NCI-H2196 treated with DMSO at 0.1 percent for 48 hours (cell line): Measurements from ENCODE around the gene KLK3.

Source experiments
- DNase-seq: peaks from one replicate; lab custom pipeline; 2025; ENCODE audit not compliant: unreplicated experiment; lab: John Stamatoyannopoulos, UW

Gene KLK3

DNA sequence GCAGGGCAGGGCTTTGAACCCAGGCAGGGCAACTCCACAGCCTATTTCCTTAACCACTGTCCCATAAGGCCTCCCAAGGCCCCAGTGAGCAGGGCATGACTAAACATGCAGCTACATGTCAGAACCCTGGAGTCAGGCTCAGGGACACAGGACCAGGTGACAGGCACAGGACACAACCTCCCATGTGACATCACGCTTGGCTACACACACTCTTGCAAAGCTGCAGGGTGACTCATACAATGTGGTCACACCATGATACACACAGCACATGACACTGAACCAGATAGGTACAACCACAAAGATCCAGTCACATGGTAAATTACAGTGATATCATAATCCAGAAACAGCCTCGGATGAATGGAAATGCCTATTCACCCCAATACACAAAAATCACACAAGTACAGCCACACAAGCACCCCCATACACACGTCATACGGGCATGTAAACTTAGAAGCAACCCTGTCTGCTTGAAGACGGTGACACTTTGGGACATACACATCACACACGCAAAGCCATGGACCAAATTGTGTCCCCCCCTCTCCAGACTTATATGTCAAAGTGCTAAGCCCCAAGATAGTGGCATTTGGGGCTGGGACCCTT, 42.0 kb downstream of the KLK3 start:
- peak; percentile 13 for DNase-seq

DNA sequence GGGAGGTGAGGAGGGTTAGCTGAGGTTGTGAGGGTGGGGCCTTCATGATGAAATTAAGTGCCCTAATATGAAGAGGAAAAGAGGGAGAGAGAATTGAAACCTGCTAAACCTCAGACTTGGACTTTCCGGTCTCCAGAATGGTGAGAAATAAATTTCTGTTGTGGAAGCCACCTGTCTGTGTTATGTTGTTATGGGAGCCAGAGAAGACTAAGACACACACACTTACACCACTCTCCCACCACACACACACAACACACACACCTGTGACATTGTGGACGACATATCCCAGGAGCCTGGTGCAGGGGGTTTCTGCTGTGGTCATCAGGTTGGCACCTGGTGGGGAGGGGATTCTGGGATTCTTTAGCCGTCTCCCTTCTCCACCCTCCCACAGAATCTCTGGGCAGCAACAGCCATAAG, 42.5 kb downstream of the KLK3 start:
- no peak for DNase-seq

DNA sequence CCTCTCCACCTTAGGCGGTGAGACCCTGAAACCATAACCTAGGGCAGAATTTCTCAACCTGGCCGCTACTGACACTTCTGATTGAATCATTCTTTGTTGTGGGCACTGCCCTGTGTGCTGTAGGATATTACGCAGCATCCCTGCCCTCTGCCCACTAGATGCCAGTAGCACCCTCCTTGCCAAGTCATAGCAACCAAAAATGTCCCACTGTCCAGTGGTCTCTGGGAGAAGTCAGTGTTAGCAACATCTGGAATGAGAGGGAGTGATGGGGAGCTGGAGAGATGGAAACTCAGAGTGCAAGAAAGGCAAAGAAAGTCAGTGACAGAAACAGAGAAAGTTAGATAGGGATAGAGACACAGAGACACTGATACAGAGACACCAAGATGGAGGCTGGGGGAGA, 42.9 kb downstream of the KLK3 start:
- DNase-seq: no peak

DNA sequence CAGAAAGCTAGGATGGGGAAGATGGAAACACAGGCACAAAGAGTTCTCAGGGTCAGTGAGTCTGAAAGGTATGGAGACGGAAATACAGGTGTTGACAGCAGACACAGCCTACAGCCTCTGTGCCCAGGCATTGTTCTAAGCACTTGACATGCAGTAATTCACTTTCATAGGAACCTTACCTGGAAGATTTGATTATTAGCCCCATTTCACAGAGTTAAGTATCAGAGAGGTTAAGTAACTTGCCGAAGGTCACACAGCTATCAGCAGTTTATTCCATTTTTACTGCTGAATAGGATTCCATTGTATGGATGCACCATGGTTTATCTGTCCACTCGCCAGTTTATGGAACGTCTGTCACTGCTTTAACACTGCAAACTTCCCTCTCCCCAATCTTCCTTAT, 43.3 kb downstream of the KLK3 start:
- no peak for DNase-seq

DNA sequence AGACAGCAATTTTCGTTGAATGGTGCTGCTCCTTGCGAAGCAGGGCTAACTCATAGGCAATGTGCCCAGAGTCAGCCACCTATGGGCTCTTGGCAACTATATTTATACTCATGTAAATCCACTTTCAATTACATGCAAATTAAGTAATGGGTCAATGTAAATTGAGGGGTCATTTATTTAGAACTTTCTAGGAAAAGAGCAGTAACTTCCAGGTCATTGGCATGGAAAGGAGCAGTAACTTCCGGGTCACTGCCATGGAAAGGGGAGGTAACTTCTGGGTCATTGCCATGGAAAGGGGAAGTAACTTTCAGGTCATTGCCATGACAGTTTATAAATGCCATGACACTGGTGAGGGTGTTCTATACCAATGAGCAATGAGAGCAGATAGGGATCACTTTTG, 44.9 kb downstream of the KLK3 start:
- DNase-seq: no peak

DNA sequence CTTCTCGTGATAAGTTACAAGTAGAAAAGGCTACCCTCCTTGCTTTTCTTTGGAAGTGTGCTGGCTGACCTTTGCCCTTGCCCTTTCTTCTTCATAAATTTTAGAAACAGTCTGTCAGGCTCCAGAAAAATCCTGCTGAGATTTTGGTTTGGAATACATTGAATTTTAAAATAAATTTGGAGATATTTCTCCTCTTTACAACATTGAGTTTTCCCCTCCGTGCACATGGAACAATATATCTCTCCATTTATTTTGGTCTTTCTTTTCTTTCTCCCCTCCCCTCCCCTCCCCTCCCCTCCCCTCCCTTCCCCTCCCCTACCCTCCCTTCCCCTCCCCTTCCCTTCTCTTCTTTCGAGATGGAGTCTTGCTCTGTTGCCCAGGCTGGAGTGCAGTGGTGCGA, 47.9 kb downstream of the KLK3 start:
- DNase-seq: no peak

DNA sequence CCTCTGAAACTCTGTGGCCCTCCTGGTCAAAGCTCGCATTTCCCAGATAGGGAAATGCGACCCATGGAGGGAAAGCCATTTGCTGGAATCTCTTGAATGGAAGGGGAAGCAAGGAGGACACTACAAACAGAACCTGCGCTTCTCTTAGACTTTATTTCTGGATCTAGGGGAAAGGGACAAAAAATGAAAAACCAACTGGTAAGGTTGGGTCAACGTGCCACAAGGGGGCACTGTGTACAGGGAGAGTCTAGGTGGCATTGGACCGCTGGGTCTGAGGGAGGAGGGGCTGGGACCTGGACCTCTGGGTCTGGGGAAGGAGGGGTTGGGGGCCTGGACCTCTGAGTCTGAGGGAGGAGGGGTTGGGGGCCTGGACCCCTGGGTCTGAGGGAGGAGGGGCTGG, 51.5 kb downstream of the KLK3 start:
- no peak for DNase-seq

DNA sequence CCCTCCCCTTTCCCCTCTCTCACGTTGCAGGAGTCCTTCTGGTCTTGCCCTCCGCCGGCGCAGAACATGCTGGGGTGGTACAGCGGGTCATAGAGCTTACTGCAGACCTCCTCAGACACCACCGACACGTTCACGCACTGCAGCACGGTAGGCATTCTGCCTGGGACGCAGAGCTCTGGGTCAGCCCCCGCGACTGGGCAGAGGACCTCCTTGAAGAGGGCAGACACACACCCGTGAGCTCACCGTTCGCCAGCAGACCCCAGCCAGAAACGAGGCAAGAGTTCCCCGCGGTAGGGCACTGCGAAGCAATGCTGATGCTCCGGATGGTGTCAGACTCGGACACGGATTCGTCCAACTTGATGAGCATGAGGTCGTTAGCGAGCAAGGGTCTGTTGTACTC, 53.6 kb downstream of the KLK3 start:
- DNase-seq: no peak

DNA sequence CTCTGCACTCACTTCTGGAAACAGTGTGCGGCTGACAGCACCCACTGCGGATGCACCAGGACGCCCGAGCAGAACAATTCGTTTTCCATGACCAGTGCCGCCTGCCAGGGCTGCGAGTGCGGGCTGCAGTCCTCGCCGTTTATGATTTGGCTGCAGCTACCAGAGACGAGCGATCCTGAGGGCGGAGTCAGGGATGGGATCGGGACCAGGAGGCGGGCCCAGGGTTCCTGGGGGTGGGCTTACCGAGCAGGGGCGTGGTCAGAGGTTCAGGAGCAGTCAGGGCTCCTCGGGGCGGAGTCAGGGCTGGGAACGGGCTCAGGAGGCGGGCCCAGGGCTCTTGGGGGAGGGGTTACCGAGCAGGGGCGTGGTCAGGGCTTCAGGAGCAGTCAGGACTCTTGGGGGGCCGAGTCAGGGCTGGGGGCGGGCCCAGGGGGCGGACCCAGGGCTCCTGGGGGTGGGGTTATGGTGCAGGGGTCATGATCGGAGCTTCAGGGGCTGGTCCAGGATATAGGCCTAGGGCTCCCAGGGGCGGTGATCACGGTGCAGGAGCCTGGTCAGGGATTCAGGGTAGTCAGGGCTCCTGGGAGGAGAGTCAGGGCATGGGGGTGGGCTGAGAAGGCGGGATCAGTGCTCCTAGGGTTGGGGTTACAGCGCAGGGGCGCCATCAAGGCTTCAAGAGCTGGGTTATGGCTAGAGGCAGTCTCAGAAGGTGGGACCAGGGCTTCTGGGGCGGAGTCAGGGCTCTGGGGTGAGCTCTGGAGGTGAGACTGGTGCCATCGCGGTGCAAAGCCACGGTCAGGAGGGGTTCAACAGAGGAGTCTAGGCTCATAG, 54.7 kb downstream of the KLK3 start:
- no peak for DNase-seq
